GM19099 (cell line): ENCODE data around the gene TDRD12.

Experiments used
- POLR2A ChIP-seq: IDR thresholded peaks from 3 replicates; pipeline ENCODE4 v1.6.1; 2011; ENCODE audit warnings: low read depth; ENCODE audit not compliant: insufficient read length; ENCODE audit errors: extremely low read depth

The TDRD12 gene

DNA sequence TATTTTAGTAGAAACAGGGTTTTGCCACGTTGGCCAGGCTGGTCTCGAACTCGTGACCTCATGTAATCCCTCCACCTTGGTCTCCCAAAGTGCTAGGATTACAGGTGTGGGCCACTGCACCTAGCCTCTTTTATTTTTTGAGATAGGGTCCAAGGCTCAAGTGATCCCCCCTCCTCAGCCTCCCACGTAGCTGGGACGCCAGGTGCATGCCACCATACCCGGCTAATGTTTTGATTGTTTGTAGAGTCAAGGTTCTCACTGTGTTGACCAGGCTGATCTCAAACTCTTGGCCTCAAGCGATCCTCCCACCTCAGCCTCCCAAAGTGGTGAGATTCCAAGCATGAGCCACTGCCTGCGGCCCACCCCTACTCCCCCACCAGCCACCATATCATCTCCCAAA lies 143.7 kb downstream of the TDRD12 start:
- no peak for TF ChIP-seq POLR2A

DNA sequence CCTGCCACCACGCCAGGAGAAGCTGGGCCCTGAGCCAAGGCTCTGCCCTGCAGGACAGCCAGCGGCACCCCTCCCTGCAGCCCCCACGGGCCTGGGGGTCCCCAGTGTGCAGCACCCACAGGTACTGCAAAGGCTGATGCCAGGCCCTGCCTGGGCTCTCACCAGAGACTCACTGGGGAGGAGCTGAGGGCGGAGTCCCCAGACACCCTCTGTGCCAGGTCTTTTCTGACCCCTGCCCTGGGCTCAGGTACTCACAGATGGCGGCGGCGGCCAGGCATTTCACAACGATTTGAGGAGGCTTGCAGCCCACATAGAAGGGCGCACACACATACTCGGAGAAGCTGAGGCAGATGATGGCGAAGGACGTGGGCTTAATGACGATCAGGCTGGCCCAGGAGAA lies 144.3 kb downstream of the TDRD12 start:
- no peak for TF ChIP-seq POLR2A

- TF ChIP-seq POLR2A, result no peak
Observed at GRCh38 chr19:32864318-32865007, 144.9 kb downstream of the TDRD12 start.

DNA sequence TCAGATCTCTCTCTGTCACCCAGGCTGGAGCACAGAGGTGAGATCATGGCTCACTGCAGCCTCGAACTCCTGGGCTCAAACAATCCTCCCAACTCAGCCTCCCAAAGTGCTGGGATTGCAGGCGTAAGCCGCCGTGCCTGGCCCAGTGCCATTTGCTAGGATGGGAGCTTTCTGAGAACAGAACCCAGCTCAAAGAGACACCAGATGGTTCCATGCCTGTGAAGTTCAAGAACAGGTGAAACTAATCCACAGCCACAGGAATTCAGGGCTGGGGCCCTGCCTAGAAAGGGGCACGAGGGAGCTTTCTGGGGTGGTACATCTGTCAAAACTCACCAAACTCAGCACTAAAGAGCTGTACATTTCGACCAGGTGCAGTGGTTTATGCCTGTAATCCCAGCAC lies 145.8 kb downstream of the TDRD12 start:
- no peak for TF ChIP-seq POLR2A

- no peak for TF ChIP-seq POLR2A
Observed at GRCh38 chr19:32866061-32866460, 146.5 kb downstream of the TDRD12 start.

GRCh38 chr19:32866564-32867265 lies 147.1 kb downstream of the TDRD12 start:
- TF ChIP-seq POLR2A, result no peak

GRCh38 chr19:32868206-32868950 lies 148.8 kb downstream of the TDRD12 start:
- TF ChIP-seq POLR2A, result no peak

- TF ChIP-seq POLR2A, result no peak
Observed at GRCh38 chr19:32869369-32869965, 149.9 kb downstream of the TDRD12 start, which contains the start of gene SLC7A9. Gene SLC7A9 (minus strand): TSS chr19:32869767. CDS start chr19:32868534, 1,233 bp downstream.

- TF ChIP-seq POLR2A, result no peak
Observed at GRCh38 chr19:32869966-32870573, 150.5 kb downstream of the TDRD12 start.

- TF ChIP-seq POLR2A, result no peak
Observed at GRCh38 chr19:32870981-32871451, 151.4 kb downstream of the TDRD12 start.

DNA sequence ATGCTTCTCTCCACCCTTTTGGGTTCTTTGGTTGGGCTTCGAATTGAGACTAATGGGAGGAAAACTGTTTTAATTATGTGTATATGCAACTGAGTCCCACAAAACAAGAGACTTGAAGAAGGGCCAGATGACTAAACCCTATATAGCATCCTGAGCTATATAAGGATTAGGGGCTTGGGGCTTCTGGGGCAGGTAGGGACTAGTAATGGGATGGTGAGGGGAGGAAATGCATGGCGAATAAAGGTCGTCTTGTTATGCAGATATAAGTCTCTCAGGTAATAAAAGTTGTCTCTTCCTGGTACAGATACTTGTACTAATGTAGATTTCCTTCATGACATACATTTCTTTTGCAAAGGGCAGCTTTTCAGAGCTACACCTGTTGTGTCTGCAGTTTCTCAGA lies 152.8 kb downstream of the TDRD12 start:
- TF ChIP-seq POLR2A, result no peak

DNA sequence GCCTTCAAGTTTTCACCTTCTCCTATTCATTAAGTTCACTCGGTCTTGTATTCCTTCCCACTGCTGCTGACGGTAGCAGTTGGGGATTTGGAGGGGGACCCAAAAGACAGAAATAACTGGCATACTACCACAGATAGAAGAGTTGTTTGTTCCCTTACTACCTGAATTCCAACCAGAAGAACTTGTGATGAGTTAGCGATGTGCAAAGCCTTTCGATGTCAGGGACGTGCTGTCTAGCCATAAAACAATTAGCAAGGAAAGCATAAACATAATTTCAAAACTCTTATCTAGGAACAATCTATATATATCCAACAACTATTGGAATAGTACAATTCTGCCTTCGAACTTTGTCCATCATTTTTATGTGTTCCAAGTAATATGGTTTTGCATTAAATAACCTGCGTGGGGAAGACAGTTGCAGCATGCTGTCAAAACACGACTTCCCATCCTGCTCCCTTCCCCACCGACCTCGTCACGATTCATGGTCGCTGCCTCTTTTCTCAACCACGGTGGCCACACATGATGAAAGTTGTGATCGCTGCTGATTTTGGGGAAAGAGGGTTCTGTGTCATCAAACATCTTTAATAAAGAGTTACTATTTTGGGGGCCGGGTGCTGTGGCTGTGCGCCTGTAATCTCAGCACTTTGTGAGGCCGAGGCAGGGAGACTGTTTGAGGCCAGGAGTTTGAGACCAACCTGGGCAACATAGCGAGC lies 153.8 kb downstream of the TDRD12 start:
- TF ChIP-seq POLR2A, result no peak

GRCh38 chr19:32874605-32875004 lies 155.0 kb downstream of the TDRD12 start:
- no peak for TF ChIP-seq POLR2A

DNA sequence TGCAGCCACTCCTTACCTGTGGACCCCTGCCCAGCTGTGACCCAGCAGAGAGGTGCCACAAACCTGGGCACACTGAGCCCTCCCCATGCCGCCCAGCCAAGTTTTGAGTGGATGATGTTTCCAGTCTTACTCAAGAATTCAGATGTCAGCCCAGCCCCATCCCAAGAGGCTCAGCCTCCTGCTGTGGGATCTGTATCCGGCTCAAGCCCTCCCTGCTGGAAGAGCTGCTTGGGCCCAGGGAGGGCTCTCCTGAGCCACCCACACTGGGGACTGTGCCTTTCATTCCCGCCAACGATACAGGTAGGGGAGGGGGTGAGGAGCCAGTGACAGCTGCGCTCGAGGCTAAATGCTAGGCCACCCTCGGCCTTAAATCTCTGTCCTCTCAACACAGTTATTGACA lies 155.9 kb downstream of the TDRD12 start:
- no peak for TF ChIP-seq POLR2A

GRCh38 chr19:32876236-32876918 lies 156.8 kb downstream of the TDRD12 start:
- no peak for TF ChIP-seq POLR2A
